HepG2 (cell line): ENCODE measurements around the gene MYO1B. TPM values are rescaled to one million over a fixed set of nuclear protein-coding genes. Genes with fewer than 3 reads are reported as not detected.

Experiments used
- BRF2 ChIP-seq: sonication (generic); formaldehyde crosslinking; IDR thresholded peaks from 2 replicates; pipeline ENCODE4 v1.8.1; 2022; ENCODE audit warnings: mild to moderate bottlenecking, missing genetic modification reagents
- CSRNP1 ChIP-seq: sonication (generic); formaldehyde crosslinking; IDR thresholded peaks from 2 replicates; pipeline ENCODE4 v1.8.1; 2023; ENCODE audit warnings: mild to moderate bottlenecking, missing genetic modification reagents
- EHMT2 ChIP-seq: fragments of 200-600 bp; sonication (generic); IDR thresholded peaks from 2 replicates; pipeline ENCODE4 v1.7.0; 2017; ENCODE audit warnings: antibody characterized with exemption, low read depth, low read length, borderline replicate concordance
- FOSL1 ChIP-seq: sonication (generic); formaldehyde crosslinking; IDR thresholded peaks from 2 replicates; pipeline ENCODE4 v1.9.0; 2021; ENCODE audit warnings: missing genetic modification reagents, borderline replicate concordance
- HMG20B ChIP-seq: conservative IDR thresholded peaks from 2 replicates; pipeline ENCODE4 v1.6.1; 2016; ENCODE audit warnings: missing genetic modification reagents, missing compliant biosample characterization
- KDM2A ChIP-seq: sonication (generic); formaldehyde crosslinking; IDR thresholded peaks from 2 replicates; pipeline ENCODE4 v1.4.0; 2020; ENCODE audit warnings: low read depth, missing genetic modification reagents, borderline replicate concordance
- KLF11 ChIP-seq: IDR thresholded peaks from 2 replicates; pipeline ENCODE4 v1.6.1; 2016; ENCODE audit warnings: missing compliant biosample characterization
- MXD3 ChIP-seq: IDR thresholded peaks from 2 replicates; pipeline ENCODE4 v1.6.1; 2016; ENCODE audit warnings: mild to moderate bottlenecking, missing biosample characterization, missing genetic modification reagents
- NFE2L1 ChIP-seq: sonication (generic); formaldehyde crosslinking; IDR thresholded peaks from 2 replicates; pipeline ENCODE4 v1.4.0; 2020; ENCODE audit warnings: missing genetic modification reagents, mild to moderate bottlenecking, borderline replicate concordance
- NFIB ChIP-seq: sonication (generic); formaldehyde crosslinking; IDR thresholded peaks from 2 replicates; pipeline ENCODE4 v1.9.0; 2021; ENCODE audit warnings: missing genetic modification reagents, mild to moderate bottlenecking, borderline replicate concordance
- NFKB2 ChIP-seq: sonication (generic); formaldehyde crosslinking; IDR thresholded peaks from 2 replicates; pipeline ENCODE4 v1.4.0; 2020; ENCODE audit warnings: missing genetic modification reagents, borderline replicate concordance
- POLR2AphosphoS5 ChIP-seq: IDR thresholded peaks from 2 replicates; pipeline ENCODE4 v1.6.1; 2012; ENCODE audit warnings: low read depth, low read length
- SOX6 ChIP-seq, 2 experiments: fragments of 450-650 bp in 1 of 2; sonication (generic) in 1 of 2; formaldehyde crosslinking in 1 of 2; IDR thresholded peaks; 2 replicates each; pipeline versions ENCODE4 v1.4.0 to v1.6.1; 2017 to 2020; ENCODE audit warnings: antibody characterized with exemption in 1 of 2, mild to moderate bottlenecking in 1 of 2, missing genetic modification reagents in 1 of 2
- SRSF9 ChIP-seq: fragments of 200-400 bp; formaldehyde crosslinking; IDR thresholded peaks from 2 replicates; pipeline ENCODE4 v1.6.1; 2018; ENCODE audit warnings: borderline replicate concordance, mild to moderate bottlenecking, low read depth, low read length; ENCODE audit not compliant: insufficient read depth, poor library complexity, severe bottlenecking
- UBTF ChIP-seq: sonication (generic); formaldehyde crosslinking; IDR thresholded peaks from 2 replicates; pipeline ENCODE4 v1.4.0; 2020; ENCODE audit warnings: mild to moderate bottlenecking, missing genetic modification reagents
- ZBTB25 ChIP-seq: IDR thresholded peaks from 2 replicates; pipeline ENCODE4 v1.6.1; 2018; ENCODE audit warnings: missing genetic modification reagents
- ZNF761 ChIP-seq: sonication (generic); formaldehyde crosslinking; conservative IDR thresholded peaks from 2 replicates; pipeline ENCODE4 v1.4.0; 2020; ENCODE audit warnings: mild to moderate bottlenecking, missing genetic modification reagents
- ZXDC ChIP-seq: sonication (generic); formaldehyde crosslinking; IDR thresholded peaks from 2 replicates; pipeline ENCODE4 v1.5.0; 2020; ENCODE audit warnings: mild to moderate bottlenecking, missing genetic modification reagents
- polyA plus RNA-seq, 8 experiments: library from polyadenylated mRNA; depleted of rRNA in 3 of 8; stranded (reverse) in 7 of 8; unstranded in 1 of 8; fragments of >200 nt; fragmentation: Illumina TruSeq in 4 of 8; extraction: Trizol in 4 of 8; gene quantifications; 2 replicates each; pipeline versions ENCODE4 v1.2.1 to v1.2.3, GENCODE V29; 2011 to 2016; ENCODE audit warnings: low read depth in 4 of 8, missing spikeins in 1 of 8, mixed read lengths in 1 of 8; ENCODE audit not compliant: insufficient read depth in 1 of 8
- total RNA-seq, 5 experiments: library from RNA; depleted of rRNA; stranded (reverse); fragments of >200 nt; fragmentation: Illumina TruSeq; extraction: Trizol; gene quantifications; 2 replicates each; pipeline ENCODE4 v1.2.3, GENCODE V29; 2016; ENCODE audit warnings: low read depth in 1 of 5

The MYO1B gene
- total and polyA plus RNA-seq, 2 of the 13 experiments (the other 11 are each of a cell fraction or from before 2014, with no cell fraction given), result 36.9 to 89.8 TPM

- TF ChIP-seq ZXDC (CRISPR knock-in tag) (no peak), SOX6 (IDR thresholded peaks at IDR 0.05) (no peak), SOX6 (CRISPR knock-in tag; IDR thresholded peaks at IDR 0.05) (peak; percentile 65), ZNF761 (peak; percentile 86), NFKB2 (CRISPR knock-in tag) (peak; percentile 89), NFE2L1 (CRISPR knock-in tag) (no peak), KLF11 (no peak), CSRNP1 (CRISPR knock-in tag) (peak; percentile 82; the same call in 1 of the 2 replicates), BRF2 (CRISPR knock-in tag) (peak; percentile 76; the same call in 1 of the 2 replicates), HMG20B (CRISPR knock-in tag) (no peak), NFIB (CRISPR knock-in tag) (no peak), KDM2A (CRISPR knock-in tag) (peak; percentile 92), SRSF9 (no peak), UBTF (CRISPR knock-in tag) (peak; percentile 95), MXD3 (CRISPR knock-in tag) (no peak; the same call in 1 of the 2 replicates), ZBTB25 (CRISPR knock-in tag) (no peak), EHMT2 (no peak), POLR2AphosphoS5 (peak; percentile 60; the same call in 1 of the 2 replicates), FOSL1 (CRISPR knock-in tag) (no peak)
These were observed at the start of gene MYO1B (continued) for GRCh38 chr2:191245046-191245868.
